ENCODE data around the gene MYO9B. TPM values are rescaled to one million over a fixed set of nuclear protein-coding genes. Genes with fewer than 3 reads are reported as not detected.

Gene MYO9B
- total RNA-seq, result 15.5 and 21.9 TPM in 2 replicates

DNA sequence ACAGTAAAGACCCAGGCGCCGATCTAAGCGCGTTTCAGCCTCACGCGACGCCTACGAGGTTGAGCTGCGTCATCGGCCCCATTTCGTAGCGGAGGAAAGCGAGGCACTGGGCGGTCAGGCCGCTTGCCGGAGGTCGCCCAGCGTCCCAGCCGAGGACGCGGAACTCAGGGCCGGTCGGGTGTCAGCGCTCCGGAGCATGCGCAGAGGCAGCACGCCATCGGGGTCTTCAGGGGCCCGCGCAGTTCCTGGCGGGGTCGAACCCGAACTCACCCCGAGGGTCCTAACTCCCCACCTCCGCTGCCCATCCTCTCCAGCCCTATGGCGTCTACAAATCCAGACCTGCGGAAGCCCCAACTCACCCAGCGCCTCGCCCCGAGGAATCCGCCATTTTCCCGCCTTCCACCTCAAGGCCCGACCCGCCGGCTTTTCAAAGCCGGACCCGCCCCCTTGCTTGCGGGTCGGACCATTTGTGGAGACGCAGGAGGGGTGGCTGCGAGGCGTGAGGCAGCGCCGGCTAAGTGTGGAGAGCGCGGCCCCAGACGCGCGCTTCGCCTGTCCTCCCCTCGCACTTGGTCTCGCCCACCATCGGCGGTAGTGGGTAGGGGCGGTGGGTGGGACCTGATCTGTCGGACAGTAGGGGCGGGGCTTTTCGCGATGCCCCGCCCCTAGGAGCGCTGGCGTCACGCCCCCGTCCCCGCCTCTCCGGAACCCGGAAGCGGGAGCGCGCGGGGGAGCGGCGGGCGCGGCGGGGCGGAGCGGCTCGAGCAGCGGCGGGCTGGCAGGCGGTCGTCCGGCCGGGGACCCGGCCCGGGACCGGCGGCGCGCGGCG lies at the start of gene MYO9B, which contains the start of gene HAUS8:
MYO9B (plus strand) TSS at position 743 of the 829 bp plus-strand sequence. CDS start 25,941 bp downstream, outside the sequence.
HAUS8 (minus strand) TSS at position 418 of the 829 bp plus-strand sequence; CDS start at position 388, 30 bp downstream.
- H3K4me3 ChIP-seq (ENCODE audit: low read depth, low read length), result peak within 1 kb of the TSS; percentile 95
- FAIRE-seq, result no peak
- peaks cover 2% of the 10 kb centered on the region for H3K36me3 ChIP-seq (ENCODE audit: control insufficient read depth, insufficient read depth, low read length)

GRCh38 chr19:17025991-17026658 lies 49.5 kb upstream of the MYO9B start:
- Histone ChIP-seq H3K4me3 (ENCODE audit: low read depth, low read length) (no peak overlapping the region), H3K27me3 (ENCODE audit: control insufficient read depth, insufficient read depth, low read length) (peaks cover 9% of the 10 kb centered on the region), H3K36me3 (ENCODE audit: control insufficient read depth, insufficient read depth, low read length) (no peaks in the 10 kb centered on the region)
- FAIRE-seq, result no peak
- no peak for DNase-seq (ENCODE audit: low read depth)
- TF ChIP-seq, protein P1, sequence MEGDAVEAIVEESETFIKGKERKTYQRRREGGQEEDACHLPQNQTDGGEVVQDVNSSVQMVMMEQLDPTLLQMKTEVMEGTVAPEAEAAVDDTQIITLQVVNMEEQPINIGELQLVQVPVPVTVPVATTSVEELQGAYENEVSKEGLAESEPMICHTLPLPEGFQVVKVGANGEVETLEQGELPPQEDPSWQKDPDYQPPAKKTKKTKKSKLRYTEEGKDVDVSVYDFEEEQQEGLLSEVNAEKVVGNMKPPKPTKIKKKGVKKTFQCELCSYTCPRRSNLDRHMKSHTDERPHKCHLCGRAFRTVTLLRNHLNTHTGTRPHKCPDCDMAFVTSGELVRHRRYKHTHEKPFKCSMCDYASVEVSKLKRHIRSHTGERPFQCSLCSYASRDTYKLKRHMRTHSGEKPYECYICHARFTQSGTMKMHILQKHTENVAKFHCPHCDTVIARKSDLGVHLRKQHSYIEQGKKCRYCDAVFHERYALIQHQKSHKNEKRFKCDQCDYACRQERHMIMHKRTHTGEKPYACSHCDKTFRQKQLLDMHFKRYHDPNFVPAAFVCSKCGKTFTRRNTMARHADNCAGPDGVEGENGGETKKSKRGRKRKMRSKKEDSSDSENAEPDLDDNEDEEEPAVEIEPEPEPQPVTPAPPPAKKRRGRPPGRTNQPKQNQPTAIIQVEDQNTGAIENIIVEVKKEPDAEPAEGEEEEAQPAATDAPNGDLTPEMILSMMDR (IDR thresholded peaks at IDR 0.05; ENCODE audit: insufficient read depth, low read length, severe bottlenecking), result no peak

More for the DNA sequence above, at the start of gene MYO9B, which contains the start of gene HAUS8:
- no peaks in the 10 kb centered on the region for H3K27me3 ChIP-seq (ENCODE audit: control insufficient read depth, insufficient read depth, low read length)
- TF ChIP-seq, protein P1 (IDR thresholded peaks at IDR 0.05; ENCODE audit: insufficient read depth, low read length, severe bottlenecking), result no peak
- peak; percentile 94 for DNase-seq (ENCODE audit: low read depth)

- TF ChIP-seq, protein P1 (IDR thresholded peaks at IDR 0.05; ENCODE audit: insufficient read depth, low read length, severe bottlenecking), result no peak
- no peak for DNase-seq (ENCODE audit: low read depth)
- Histone ChIP-seq H3K27me3 (ENCODE audit: control insufficient read depth, insufficient read depth, low read length) (peaks cover 9% of the 10 kb centered on the region), H3K4me3 (ENCODE audit: low read depth, low read length) (no peak within 1 kb of the TSS), H3K36me3 (ENCODE audit: control insufficient read depth, insufficient read depth, low read length) (no peaks in the 10 kb centered on the region)
- FAIRE-seq, result no peak
These were observed 48.7 kb upstream of the MYO9B start, which contains the start of gene CPAMD8 for GRCh38 chr19:17026706-17027534. Gene CPAMD8, minus strand, starts transcription at chr19:17026810. Its CDS starts 168 bp downstream, at chr19:17026642.

DNA sequence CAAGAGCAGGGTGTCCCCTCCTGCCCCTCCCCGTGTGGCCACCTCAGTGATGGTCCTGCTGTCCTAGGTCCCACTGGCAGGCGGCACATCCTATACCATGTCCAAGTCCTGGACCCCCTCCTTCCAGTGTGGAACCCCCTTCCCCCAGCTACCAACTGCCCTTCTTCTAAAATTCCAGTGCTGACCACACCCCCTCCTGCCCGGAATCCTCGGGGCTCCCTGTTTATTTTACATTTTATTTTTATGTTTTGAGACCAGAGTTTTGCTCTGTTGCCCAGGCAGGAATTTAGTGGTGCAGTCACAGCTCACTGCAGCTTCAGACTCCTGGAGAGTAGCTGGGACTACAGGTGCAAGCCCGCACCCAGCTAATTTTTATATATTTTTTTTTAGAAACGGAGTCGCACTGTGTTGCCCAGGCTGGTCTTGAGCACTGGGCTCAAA lies 48.0 kb upstream of the MYO9B start:
- FAIRE-seq, result no peak
- no peak for DNase-seq (ENCODE audit: low read depth)
- H3K36me3 ChIP-seq (ENCODE audit: control insufficient read depth, insufficient read depth, low read length), result no peaks in the 10 kb centered on the region
- H3K4me3 ChIP-seq (ENCODE audit: low read depth, low read length), result no peak overlapping the region
- TF ChIP-seq, protein P1 (IDR thresholded peaks at IDR 0.05; ENCODE audit: insufficient read depth, low read length, severe bottlenecking), result no peak
- peaks cover 9% of the 10 kb centered on the region for H3K27me3 ChIP-seq (ENCODE audit: control insufficient read depth, insufficient read depth, low read length)

GRCh38 chr19:17031741-17032140 lies 43.8 kb upstream of the MYO9B start:
- no peak overlapping the region for H3K4me3 ChIP-seq (ENCODE audit: low read depth, low read length)
- no peak for FAIRE-seq
- TF ChIP-seq, protein P1 (IDR thresholded peaks at IDR 0.05; ENCODE audit: insufficient read depth, low read length, severe bottlenecking), result no peak
- H3K36me3 ChIP-seq (ENCODE audit: control insufficient read depth, insufficient read depth, low read length), result no peaks in the 10 kb centered on the region
- DNase-seq (ENCODE audit: low read depth), result no peak
- peaks cover 4% of the 10 kb centered on the region for H3K27me3 ChIP-seq (ENCODE audit: control insufficient read depth, insufficient read depth, low read length)
